ENCODE measurements around the gene CAPN14.

Gene CAPN14

DNA sequence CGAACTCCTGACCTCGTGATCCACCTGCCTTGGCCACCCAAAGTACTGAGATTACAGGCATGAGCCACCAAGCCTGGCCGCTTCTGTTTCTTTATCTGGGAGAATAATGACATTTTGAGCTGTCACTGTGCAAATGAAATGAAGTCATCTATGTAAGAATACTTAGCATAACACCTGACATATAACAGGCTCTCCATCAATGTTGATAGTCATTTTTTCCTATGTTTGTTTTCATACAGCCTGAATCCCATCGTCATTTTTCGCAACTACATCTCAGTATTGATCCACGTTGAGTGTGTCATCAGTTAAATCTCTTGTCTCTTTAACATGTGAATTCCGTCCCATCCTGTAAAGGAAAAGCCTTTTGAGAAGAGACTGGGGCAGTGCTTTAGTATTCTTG is 6.4 kb upstream of the CAPN14 start:
- DNase-seq: no peak

DNA sequence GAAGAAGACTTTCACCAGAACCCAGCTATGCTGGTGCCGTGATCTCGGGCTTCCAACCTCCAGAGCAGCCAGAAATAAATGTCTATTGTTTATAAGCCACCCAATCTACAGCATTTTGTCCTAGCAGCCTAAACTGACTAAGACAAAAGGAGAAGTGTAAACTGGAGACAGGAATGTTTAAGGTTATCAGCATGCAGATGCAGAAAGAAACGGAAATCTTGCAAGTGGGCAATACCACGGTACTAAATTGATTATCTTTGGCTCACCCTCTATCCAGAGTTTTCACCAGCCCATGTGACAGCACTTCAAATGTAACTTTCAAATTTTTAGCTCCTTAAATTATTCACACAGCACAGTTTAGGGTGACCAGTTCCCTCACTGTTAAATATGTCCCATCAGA is 5.7 kb upstream of the CAPN14 start:
- DNase-seq: no peak

DNA sequence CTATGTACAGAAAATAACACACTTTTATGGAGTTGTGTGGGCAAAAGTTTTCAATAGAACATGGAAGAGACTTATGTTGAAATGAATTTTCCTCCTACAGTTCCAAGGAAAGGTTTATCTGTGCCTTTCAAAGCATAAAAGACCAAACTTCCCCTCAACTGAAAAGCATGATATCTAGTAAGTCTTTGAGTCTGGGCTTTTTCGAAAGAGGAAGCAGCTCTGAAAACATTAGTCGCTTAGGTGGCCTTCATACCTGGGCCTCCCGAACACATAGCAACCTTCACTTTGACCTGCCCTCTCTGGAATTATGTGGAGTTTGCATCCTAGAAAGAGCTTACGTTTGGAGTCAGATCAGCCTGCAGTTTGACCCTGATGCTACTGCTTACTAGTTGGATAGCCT is 4.8 kb upstream of the CAPN14 start:
- DNase-seq: no peak

DNA sequence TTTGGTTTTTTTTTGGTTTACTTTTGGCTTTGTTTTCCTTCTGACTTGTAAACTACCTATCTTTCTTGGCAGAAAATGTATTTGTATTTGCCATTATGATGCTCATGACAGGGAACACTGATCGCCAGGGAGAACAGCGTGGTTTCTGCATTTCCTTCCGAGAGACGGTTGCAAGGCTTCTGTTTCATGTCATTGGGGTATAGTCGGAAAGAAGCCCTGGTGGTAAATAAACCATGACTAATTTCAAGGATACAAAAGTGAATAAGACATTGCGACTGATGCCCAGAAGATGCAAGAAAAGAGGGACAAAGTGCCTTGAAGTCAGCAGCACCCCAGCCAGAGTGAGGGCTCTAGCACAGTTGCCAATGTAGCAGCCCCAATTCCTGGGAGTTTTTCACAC is 4.2 kb upstream of the CAPN14 start:
- no peak for DNase-seq

DNA sequence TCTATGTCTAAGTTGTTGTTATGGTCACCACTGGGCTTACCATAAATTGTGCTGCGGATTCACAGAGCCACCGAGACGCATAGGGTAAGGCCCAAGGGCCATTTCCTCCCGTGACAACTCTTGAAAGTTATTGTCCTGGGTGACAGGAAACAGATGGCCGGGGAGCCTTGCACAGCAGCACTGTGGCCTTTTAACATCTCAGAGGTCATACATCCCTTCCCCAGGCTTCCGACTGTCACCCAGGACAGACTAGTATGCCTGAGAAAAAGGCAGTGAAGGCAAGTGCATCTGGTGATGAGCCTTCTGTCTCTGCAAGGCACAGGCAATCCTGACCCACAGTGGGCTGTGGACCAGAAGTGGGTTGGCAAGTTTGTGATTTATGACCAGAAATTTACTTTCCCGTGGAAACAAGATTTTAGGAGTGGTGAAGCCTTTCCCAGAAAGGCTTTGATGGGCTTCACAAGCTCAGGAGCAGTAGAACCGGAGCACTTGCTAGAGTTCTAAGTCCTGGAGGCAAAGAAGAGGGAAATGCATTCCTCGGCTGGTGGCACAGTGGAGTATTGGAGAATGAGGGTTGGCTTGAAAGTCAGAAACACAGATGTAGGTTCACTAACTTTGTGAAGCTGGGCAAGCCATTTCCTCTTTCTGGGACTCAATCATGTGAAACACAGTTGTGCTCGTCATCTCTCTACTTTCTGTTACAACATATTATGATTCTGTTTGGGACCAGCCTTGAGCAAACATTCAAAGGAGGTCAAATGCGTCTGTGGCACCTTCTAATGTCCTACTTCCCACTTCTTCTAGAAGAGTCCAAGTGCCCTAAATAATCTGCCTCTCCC is 2.0 kb upstream of the CAPN14 start:
- no peak for DNase-seq

DNA sequence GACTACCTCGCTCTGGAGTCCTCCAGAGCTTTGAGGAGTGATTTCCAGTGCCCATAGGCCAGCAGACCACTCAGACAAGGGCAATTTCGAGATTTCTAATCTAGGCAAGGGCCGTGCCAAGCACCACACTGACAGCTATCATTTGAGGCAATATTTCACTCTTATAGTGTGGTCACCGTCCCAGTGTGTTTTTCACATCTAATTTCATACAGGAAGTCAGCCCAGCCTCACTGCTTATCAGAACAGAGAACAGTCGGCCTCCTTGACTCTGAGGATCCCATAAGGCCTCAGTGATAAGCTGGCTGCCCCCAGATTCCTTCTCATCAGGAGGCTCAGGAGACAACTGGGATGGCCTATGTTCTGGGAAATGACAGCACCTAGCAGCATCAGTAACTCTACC is 581 bp downstream of the CAPN14 start:
- no peak for DNase-seq

DNA sequence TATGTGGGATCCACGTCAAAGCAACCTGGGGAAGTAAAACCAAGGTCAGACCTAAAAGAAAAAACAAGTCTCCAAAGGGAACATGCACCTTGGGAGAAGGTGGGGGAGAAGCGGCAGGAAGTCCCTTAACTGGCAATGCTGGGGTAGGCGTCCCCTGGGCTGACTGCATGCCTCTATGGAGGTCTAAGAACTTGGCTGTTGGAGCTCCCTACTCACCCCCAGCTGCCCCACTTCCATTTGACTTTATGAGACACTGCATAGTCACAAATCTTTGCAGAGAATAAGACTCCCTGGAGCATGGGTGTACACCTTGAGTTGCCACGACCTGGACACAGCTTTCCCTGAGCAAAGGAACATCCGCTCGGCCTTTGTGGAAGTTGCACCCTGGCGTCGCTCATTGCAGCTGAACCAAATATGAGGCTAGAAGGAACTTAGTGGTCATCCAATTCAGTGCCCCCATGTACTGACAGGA is 2.8 kb downstream of the CAPN14 start:
- DNase-seq: no peak

DNA sequence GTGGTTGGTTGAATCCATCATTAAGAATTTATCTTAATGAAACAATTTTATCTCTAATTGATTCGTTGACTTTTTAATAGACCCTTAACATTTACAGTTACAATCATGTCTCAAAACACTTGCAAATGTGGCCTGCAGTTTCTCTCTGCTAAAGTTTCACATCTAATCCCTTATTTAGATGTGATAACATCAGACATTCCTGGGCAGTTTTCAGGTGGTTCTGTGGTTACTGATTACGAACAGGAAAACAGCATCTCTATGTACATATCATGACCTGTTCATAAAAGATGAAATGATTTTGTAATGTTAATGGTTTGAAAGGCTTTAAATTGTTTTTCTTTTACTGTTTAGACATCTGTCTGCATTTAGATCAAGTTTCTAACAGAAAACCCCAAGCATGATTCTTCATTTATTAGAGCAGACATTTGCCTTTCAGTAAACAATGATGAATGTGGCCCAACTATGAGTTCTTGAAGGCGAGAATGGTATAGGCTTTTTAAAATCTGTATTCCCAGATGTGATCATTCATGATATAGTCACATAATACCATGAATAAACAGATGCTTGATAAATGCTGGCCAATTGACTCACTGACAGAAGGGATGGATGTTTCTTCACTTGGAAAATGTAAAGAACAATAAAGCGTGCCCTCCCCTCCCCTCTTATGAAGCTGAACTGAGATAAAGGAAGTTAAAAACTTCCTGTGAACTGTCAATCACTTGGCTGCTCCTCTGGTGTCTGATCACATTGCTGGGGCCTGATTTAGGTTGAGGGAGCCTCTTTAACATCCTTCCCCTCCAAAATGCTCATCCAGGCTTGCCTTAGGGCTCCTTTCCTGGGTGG is 3.5 kb downstream of the CAPN14 start:
- no peak for DNase-seq

DNA sequence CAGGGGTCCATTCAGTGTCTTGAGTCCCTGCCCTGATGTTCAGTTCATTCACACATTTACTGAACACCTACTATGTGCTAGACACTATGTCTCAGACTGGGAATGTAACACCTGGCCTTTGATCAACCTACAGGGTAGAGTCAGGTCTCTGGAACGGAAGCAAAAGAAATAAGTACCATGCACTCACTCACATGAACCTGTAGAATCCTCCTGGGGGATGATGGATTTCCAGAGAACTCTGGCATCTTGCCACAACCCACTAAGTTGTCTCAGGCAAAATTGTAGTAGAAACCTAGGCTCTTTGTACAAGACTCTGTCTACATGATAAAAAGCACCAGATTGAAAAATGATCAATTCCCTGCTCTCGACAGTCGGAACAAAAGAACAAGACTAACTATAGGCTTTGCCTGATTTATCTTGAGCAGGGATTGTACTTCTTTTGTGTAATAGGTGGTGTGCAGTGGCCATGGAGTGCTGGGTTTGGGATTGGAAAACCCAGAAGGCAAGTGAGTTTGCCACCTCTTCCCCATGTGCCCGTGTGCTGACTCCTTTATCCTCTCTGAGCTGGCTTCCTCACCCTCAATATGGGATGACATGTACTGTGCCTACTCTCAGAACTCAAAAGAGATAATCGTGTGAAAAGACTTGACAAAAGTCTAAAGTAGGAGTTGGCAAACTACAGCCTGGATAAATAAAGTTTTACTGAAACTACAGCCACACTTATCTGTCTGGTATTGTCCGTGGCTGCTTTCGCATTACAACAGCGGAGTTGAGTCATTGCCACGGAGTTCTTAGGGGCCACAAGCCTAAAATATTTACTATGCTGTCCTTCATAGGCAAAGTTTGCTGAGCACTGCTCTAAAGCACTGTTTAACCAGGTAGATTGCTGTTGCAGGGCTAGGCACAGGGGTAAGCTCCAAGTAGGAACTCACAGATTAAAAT is 4.4 kb downstream of the CAPN14 start:
- DNase-seq: peak; percentile 30

DNA sequence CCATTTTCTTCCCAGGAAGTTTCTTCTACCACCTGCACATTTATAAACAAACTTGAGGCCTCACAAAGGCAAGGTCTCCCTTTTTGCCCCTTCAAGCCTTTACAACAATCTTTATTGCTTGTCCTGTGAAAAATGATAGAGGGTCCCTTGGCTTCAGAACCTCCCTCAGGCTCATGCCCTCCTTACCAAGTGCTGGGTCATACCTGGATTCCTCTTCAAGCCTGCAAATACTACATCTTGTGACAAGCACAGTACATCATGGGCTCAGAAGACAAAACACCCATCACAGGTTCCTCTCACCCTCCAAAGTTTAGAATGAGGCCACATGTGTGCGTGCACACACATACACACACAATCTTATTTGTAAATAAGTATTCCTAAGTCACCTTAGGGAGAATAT is 9.1 kb downstream of the CAPN14 start:
- no peak for DNase-seq

DNA sequence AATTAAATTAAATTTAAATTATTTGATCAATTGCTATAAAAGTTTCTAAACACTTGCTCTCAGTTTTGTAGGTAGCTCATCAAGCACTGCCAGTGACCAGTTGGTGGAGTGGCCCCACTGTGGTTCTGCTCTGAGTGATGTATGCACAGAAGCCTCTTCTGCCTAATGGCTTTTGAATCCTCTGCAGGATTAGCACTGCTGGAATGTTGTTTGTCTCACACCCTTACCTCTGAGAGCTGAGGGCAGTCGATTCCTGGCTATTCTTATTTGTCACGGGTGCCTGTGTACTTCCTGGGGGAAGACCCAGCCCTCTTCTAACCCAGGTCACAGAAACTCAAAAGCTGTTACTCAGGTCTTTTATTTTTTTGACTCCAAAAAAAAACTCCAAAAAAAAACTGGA is 9.5 kb downstream of the CAPN14 start:
- DNase-seq: no peak

DNA sequence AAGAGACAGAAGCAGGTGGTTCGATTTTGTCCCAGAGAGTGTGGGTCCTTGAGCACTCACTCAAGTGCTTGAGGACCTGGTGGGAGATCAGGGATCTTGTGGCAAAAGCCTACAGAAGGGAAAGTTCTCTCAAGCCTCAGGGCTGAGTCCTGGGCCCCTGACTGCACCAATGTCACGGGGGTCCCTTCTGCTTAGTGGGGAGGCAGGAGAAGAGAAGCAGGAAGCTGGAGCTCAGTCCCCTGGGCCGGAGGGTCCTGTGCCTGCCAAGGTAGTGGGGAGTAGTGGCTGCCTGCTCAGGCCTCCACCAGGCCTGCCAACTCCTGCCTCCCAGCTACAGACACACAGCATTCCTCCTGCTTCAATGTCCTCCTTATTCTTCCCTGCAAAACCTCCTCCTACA is 11.7 kb downstream of the CAPN14 start:
- DNase-seq: no peak

DNA sequence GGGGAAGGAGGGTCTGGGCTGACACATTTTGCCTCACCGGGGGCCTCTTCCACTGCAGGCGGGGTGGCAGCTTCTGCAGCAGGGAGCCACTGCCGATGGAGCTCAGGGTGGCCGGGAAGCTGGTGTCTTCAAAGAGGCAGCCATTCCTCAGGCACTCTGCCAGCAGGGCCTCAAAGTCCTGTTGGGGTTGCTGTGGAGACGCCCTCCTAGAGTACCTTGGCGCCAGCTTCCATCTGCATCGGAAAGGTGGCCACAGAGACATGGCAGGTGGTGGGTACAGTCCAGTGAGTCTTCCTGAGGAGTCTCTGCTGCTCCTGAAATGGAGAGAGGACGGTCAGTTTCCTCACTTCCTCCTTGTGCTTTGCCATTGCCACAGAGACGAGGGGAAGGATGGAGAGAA is 12.1 kb downstream of the CAPN14 start:
- DNase-seq: no peak

DNA sequence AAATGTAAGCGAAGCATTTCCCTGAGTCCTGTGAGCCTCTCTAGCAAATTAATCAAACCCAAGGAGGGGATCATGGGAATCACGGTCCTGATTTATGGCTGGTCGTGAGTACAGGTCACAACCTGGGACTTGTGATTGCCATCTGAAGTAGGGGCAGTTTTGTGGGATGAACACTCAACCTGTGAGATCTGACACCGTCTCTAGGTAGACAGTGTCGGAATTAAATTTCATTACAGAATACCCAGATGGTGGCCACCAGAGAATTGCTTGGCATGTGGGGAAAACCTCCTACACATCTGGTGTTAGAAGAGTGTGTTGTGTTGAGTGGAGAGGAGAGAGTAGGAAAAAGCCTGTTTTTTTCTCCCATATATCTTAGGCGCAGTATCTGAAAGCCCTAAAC is 12.5 kb downstream of the CAPN14 start:
- no peak for DNase-seq

DNA sequence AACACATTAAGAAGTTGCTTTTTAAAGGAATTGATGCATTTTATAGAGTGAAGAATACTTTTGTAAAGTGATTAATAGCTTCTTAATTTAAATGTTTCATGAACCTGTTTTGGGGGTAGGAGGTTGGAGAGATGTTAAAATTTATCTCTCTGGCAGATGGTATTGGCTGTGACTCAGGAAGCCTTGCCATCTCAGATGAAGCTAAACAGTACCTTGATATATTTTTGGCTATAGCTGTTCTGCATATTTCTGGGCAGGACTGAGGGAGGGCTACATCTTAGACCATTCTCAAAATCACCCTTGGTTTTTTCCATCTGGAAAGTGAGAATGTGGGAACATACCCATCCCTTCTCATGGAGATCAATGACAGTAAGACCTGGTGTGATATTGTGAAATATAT is 13.4 kb downstream of the CAPN14 start:
- no peak for DNase-seq

DNA sequence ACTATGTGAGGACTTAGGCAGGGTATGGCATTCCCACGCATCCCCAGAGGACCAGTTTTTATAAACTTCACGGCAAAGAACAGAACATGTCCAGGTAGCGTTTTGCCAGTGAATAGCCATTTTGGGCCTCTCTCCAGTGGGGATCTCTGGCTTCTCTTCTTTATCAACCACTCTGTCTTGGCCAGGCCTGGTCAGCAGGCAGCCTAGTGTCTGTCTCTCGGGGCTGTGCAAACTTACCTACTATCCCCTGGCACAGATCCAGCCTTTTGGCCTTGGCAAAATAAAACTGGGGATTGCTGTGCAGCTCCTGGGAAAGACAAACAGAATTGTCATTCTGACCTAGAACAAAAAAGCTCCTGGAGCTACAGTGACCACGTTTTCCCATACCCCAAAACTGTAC is 14.5 kb downstream of the CAPN14 start:
- DNase-seq: no peak

DNA sequence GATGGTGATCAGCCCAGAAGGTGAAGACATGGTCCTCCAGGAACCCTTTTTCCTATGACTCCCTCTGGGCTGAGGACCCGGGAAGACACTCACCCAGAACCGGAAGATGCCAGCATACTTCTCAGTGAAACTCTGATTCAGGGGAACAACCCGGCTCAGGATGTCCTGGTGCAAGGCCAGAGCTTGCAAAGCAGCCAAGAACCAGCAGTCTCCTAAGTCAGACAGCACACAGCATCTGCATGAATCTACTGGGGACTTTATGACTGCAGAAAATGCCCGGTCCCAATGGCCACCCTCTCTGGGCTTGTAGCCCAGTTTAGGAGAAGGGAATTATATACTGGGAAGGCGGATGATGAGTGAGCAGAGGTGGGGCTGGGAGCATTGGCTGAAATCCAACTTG is 15.3 kb downstream of the CAPN14 start:
- DNase-seq: no peak

DNA sequence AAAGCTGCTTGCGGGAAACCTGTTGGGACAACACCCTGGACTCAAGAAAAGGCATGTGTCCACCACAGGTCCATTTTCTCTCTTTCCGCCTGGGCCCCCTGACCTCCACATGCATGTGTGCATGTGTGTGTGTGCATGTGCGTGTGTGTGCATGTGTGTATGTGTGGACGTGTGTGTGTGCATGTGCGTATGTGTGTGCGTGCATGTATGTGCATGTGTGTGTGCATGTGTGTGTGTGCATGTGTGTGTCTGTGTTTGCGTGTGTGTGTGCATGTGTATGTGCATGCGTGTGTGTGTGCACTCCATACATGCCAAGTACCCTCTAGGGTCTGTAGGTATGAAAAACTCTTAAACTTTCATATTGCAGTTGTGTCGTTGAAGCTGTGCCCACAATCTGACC is 16.3 kb downstream of the CAPN14 start:
- DNase-seq: no peak

DNA sequence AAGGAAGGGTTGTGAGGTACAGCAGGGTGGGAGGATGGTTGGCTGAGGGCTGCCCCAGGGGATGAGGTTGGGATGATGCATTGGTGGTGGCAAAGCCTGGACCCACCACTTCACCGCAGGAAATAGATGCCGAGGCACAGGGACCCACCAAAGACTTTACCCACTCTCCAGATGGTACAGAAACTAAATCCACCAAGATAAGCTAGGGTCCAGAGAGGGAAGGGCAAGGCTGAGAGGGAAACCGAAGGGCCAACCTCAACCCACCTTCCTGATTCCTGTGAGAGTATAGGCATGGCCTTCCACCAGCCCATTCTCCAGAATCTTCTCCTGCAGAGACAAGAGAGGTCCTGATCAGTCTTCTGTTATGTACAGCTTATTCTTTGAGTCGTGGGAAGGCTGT is 18.1 kb downstream of the CAPN14 start:
- no peak for DNase-seq

DNA sequence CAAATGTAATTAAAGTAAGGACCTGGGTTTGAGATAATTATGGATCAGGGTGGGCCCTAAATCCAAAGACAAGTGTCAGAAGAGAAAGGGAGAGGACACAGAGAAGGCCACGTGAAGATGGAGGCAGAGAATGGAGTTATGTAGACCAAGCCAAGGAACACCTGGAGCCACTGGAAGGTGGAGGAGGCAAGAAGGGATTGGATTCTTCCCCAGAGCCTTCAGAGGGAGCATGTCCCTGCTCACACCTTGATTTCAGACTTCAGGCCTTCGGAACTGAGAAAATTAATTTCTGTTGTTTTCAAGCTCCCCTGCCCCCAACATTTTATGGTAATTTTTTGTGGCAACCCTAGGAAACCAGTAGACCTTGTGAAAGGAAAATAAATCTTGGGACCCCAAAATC is 19.6 kb downstream of the CAPN14 start:
- no peak for DNase-seq

DNA sequence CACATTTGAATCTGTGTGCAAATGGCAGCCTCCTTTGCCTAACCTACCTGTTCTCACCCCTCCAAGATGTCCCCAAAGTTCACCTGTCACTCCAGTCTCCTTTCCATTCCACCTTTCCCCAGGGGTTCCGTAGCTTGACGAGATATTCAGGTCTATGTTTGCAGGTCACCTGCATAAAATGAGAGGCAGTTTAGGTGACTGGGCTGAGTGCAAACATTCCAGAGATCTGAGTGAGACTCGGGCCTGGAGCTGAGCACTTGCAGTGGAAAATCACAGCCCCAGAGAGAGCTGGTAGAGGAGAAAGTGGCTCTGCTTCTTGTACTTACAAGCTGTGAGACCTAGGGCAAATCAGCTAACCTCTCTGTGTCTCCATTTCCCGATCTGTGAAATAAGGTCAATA is 20.1 kb downstream of the CAPN14 start:
- DNase-seq: no peak

DNA sequence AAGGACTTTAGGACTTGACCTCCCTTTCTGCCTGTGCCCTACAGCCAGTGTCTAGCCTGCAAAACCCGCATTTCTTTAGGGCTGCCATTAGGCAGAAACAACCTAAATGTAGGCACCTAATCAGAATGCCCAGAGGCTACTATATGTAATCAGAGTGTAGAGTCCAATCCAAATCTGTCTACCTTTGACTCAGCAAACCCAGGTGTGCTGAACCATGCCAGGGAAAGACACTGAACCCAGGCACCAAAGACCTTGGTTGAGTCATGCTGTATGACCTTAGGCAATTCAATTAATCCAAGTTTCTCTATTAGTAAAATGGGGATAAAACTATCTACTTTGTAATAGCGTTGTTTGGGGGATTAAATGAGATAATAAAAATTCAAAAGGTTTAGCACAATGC is 20.7 kb downstream of the CAPN14 start:
- DNase-seq: no peak

DNA sequence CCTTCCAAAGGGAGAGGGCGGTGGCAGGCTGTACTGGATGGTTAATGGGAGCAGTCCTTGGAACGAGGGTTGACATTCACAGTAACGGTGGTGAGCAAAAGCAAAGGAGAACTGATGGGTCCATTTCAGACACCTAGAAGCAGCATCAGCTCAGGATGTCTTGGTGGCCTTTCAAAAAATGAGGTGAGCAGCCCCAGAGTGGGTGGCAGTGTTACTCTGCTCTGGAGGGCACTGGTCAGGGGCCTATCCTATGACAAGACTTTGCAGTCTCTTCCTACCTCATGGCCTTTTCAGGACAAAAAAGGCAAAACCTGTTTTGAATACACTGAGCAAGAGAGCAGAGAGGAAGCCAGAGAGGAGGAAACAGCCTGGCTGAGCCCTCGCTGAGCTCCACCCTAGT is 23.5 kb downstream of the CAPN14 start:
- no peak for DNase-seq

All from fibroblast of skin of back (primary cell).